ENCODE measurements around the gene ARHGAP31.
"Not testable (repeated sequence)": the region's sequence is repeated elsewhere in the genome, so short reads cannot be mapped to it uniquely, and the experiment has no call there.

Gene ARHGAP31

GRCh38 chr3:119320785-119321184 is 26.6 kb downstream of the ARHGAP31 start:
- not testable (repeated sequence) for DNase-seq

GRCh38 chr3:119322021-119322834 is 28.0 kb downstream of the ARHGAP31 start:
- DNase-seq: no peak

- DNase-seq: peak; percentile 43
Measured at GRCh38 chr3:119322835-119323722, 28.9 kb downstream of the ARHGAP31 start.

- DNase-seq: no peak
Measured at GRCh38 chr3:119323723-119324085, 29.5 kb downstream of the ARHGAP31 start.

- DNase-seq: no peak
Measured at GRCh38 chr3:119324899-119325298, 30.7 kb downstream of the ARHGAP31 start.

GRCh38 chr3:119326976-119327375 is 32.8 kb downstream of the ARHGAP31 start:
- no peak for DNase-seq

GRCh38 chr3:119329551-119329950 is 35.4 kb downstream of the ARHGAP31 start:
- no peak for DNase-seq

- no peak for DNase-seq
Measured at GRCh38 chr3:119330181-119330580, 36.0 kb downstream of the ARHGAP31 start.

- no peak for DNase-seq
Measured at GRCh38 chr3:119330858-119331257, 36.7 kb downstream of the ARHGAP31 start.

GRCh38 chr3:119331661-119332060 is 37.5 kb downstream of the ARHGAP31 start:
- no peak for DNase-seq

- no peak for DNase-seq
Measured at GRCh38 chr3:119333773-119334509, 39.8 kb downstream of the ARHGAP31 start.

GRCh38 chr3:119336823-119337222 is 42.6 kb downstream of the ARHGAP31 start:
- no peak for DNase-seq

- DNase-seq: not testable (repeated sequence)
Measured at GRCh38 chr3:119337407-119337806, 43.2 kb downstream of the ARHGAP31 start.

- no peak for DNase-seq
Measured at GRCh38 chr3:119338754-119339153, 44.6 kb downstream of the ARHGAP31 start.

- no peak for DNase-seq
Measured at GRCh38 chr3:119340014-119340413, 45.8 kb downstream of the ARHGAP31 start.

GRCh38 chr3:119340446-119340845 is 46.3 kb downstream of the ARHGAP31 start:
- no peak for DNase-seq

GRCh38 chr3:119342176-119342575 is 48.0 kb downstream of the ARHGAP31 start:
- DNase-seq: no peak

- no peak for DNase-seq
Measured at GRCh38 chr3:119343719-119344118, 49.5 kb downstream of the ARHGAP31 start.

- DNase-seq: no peak
Measured at GRCh38 chr3:119346076-119346496, 51.9 kb downstream of the ARHGAP31 start.

GRCh38 chr3:119347036-119347435 is 52.9 kb downstream of the ARHGAP31 start:
- no peak for DNase-seq

GRCh38 chr3:119349354-119350041 is 55.3 kb downstream of the ARHGAP31 start:
- no peak for DNase-seq

- no peak for DNase-seq
Measured at GRCh38 chr3:119350114-119350513, 55.9 kb downstream of the ARHGAP31 start.

- no peak for DNase-seq
Measured at GRCh38 chr3:119351581-119351980, 57.4 kb downstream of the ARHGAP31 start.

All from NCI-H510A treated with DMSO at 0.1 percent for 48 hours (cell line).